GM12872 (cell line): Measurements from ENCODE around the gene FGGY.

ENCODE experiments used
- TF ChIP-seq, protein P1 (sequence below): IDR thresholded peaks from 3 replicates; pipeline ENCODE4 v1.5.1; 2011; ENCODE audit warnings: low read depth, mild to moderate bottlenecking, low read length, moderate library complexity; ENCODE audit not compliant: insufficient read depth

FGGY gene

DNA sequence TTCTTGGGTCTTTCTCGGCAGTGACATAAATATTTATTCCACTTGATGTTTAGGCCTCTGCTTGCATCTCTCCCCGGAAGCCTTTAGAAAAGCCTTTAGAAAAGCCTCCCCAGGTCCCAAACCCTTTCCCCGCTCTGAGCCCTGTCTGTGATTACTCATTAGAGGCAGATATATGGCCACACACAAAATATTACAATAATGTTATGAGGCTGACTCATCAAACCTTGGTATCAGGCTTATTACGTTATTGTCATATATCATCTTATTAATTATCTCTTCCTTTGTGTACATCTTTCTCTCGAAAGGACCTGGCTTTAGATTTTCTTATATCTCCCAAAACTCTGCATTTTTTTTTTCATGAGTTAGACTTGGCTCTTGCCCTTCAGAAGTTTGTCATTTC lies 69.5 kb downstream of the FGGY start:
- TF ChIP-seq, protein P1, sequence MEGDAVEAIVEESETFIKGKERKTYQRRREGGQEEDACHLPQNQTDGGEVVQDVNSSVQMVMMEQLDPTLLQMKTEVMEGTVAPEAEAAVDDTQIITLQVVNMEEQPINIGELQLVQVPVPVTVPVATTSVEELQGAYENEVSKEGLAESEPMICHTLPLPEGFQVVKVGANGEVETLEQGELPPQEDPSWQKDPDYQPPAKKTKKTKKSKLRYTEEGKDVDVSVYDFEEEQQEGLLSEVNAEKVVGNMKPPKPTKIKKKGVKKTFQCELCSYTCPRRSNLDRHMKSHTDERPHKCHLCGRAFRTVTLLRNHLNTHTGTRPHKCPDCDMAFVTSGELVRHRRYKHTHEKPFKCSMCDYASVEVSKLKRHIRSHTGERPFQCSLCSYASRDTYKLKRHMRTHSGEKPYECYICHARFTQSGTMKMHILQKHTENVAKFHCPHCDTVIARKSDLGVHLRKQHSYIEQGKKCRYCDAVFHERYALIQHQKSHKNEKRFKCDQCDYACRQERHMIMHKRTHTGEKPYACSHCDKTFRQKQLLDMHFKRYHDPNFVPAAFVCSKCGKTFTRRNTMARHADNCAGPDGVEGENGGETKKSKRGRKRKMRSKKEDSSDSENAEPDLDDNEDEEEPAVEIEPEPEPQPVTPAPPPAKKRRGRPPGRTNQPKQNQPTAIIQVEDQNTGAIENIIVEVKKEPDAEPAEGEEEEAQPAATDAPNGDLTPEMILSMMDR: no peak

DNA sequence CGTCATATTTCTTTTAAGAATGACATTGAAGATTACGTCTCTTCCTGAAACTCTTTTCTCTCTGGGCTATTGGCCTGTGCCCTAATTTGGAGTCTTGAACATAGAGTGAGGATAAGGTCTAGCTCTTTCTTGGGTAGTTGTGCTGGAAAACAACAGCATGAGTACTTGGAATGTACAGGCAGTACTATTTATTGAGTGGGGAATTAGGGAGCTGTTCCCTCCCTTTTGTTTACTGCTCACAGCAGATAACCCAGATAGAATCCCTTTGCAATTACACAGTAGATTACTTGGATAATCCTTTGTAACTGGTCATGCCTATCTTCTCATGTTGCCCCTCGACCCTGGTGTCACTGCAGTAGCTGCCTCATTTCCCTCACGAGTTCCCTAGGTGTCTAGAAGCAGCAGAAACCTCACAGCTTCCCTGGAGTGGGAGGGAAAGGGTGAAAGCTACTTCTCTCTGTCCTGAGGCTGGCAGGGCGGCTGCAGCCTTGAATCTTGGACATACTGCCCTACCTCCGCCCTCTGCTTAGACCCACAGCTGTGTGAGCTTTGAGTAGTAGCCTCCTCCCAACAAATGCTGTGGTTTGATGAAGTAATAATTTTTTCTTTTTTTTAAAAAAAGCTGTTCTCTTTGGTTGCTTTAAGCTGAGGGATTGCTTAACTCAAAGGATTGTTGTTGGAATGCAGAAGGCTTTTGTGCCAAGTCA lies 70.6 kb downstream of the FGGY start:
- TF ChIP-seq, protein P1: no peak

DNA sequence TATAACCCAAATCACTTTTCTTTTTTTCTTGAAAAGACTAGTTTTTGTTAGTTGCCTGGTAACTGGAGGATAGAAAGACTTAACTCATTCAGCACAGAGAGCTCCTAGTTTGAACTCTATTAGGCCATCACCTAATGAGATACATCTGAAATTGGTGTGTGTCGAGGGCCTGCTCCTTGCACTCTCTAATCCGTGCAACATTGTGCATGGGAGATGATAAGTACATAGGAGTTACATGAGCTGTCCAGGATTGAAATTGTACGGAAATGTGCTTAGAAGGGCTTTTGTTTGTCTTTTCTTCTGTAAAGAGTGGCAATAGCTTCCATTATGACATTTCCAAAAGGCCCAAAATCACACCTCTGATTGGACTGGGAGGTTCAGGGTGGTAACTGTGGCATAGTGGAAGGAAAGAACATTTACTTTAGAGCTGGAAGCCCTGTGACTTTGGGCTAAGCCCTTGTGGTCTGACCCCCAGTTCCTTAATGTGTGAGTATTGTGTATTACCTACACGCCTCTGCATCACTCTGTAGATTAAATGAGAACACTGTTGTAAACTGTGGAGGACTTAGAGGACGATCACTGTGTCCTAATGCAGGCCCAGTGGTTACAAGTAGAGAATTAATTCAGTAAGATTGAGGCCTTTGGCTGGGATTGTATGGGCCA lies 71.2 kb downstream of the FGGY start:
- TF ChIP-seq, protein P1: no peak

DNA sequence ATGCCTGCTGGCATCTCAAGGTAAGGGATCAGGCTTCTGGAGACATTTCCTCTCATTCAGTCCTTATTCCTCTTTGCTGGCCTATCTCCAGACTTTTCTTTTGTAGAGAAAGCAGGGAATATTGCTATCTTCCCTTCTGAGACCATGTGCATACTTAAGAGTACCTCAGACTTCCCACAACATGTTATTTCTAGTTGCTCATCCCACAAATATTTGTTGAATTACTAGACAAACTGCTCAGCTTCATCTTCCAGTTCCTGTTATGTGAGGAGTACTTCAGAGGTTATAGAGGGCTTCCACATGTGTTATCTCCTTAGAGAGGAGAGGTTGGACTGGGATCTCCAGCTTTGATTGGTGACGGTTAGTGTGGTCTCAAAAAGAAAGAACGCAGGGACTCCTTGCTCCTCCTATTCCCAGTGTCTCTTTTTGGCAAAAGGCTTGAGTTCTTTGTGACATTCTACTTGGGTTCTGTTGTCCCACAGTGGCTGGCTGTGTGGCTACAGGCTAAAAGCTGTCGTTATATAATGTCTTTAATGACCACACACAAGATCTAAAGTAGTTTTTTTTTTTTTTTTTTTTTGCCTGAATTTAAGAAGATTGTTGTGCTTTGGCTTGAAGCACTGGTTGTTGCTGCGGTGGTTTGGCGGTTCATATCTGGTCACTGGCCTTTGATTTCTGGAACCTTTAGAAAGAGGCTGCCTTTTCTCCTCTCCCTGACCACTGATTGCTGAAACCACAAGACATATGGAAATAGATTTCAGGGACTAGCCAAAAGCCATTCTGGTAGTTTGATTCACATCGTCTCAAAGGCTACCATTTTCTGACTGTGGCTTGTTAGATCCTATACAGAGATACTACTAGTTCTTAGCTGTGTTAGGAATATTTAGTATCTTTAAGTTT lies 78.7 kb downstream of the FGGY start:
- TF ChIP-seq, protein P1: no peak

DNA sequence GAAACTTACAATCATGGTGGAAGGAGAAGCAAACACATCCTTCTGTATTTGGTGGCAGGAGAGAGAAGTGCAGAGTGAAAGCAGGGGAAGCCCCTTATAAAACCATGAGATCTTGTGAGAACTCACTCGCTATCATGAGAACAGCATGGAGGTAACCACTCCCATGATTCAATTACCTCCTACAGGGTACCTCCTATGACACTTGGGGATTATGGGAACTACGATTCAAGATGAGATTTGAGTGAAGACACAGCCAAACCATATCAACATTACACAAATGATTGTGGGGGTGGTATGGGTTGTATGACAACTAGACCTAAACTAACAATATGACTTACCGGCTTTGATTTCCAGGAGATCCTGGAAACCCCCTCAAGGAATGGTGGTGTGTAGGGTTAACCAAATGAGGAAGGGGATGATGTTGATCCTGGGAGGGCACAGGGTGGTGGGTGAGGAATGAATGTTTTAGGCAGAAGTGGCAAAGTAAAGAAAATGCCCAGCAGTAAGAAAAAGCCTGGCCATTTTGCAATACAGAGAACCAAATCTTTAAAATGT lies 80.5 kb downstream of the FGGY start:
- TF ChIP-seq, protein P1: no peak

DNA sequence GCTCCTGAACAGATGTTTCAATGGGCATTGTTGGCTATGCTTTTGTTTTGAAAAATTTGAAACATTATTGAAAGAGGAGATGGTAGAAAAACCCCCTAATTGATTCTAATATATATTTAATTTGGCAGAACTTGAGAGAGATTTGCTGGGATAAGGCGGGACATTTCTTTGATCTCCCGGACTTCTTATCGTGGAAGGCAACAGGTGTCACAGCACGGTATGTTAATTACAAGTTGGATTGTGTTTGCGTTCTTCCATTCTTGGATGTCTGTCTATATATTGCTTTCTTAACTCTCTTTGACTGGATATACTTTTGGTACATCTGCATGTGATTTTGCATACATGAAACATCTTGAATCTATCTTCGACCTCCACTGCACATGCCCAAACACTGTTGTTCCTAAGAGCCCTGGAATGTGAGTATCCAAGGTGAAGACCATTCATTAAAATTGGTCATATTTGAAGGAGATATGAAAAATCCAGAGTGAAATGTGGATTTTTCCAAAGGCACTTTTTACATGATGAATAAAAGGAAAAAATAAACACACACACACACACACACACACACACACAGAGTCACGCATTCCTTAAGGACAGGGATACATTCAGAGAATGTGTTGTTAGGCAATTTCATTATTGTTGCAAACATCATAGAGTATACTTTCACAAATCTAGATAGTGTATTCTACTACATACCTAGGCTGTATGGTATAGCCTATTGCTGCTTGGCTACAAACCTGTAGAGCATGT lies 81.9 kb downstream of the FGGY start:
- TF ChIP-seq, protein P1: no peak
